ENCODE measurements around the gene WT1.

DNA sequence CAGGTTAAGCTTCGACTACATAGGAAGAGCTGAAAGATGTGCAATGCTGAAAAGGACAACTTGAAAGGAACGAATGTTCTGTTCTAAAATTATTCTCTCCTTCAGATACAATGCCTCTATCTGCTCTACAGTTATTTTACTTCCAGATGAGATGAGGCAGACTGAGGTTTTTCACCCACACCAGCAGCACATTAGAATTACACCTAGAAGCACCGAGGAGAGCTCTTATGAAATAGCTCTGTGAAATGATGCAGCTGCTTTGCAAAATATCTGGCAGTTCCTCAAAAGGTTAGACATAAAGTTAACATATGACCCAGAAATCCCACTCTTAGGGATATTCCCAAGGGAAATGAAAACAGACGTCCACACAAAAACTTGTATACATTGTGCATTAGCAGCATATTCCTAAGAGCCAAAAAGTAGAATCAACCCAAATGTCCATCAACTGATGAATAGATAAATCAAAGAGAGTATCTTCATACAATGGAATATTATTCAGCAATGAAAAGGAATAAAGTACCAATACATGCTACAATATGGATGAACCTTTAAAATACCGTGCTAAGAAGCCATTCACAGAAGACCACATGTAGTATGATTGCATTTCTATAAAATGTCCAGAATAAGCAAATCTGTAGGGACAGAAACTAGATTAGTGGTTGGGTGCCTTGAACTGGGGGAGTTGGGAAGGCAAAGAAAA lies 34.5 kb downstream of the WT1 start:
- TF ChIP-seq, protein P1, sequence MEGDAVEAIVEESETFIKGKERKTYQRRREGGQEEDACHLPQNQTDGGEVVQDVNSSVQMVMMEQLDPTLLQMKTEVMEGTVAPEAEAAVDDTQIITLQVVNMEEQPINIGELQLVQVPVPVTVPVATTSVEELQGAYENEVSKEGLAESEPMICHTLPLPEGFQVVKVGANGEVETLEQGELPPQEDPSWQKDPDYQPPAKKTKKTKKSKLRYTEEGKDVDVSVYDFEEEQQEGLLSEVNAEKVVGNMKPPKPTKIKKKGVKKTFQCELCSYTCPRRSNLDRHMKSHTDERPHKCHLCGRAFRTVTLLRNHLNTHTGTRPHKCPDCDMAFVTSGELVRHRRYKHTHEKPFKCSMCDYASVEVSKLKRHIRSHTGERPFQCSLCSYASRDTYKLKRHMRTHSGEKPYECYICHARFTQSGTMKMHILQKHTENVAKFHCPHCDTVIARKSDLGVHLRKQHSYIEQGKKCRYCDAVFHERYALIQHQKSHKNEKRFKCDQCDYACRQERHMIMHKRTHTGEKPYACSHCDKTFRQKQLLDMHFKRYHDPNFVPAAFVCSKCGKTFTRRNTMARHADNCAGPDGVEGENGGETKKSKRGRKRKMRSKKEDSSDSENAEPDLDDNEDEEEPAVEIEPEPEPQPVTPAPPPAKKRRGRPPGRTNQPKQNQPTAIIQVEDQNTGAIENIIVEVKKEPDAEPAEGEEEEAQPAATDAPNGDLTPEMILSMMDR (IDR thresholded peaks at IDR 0.05; ENCODE audit: low read depth, low read length, poor library complexity, severe bottlenecking): no peak
- TF ChIP-seq EZH2phosphoT487 (IDR thresholded peaks at IDR 0.05; ENCODE audit: borderline replicate concordance, low read length): no peak

All from DOHH2 (cell line).